ENCODE data around the gene CLDN1.
"Not testable (repeated sequence)": the region's sequence is repeated elsewhere in the genome, so short reads cannot be mapped to it uniquely, and the experiment has no call there.

CLDN1 gene

DNA sequence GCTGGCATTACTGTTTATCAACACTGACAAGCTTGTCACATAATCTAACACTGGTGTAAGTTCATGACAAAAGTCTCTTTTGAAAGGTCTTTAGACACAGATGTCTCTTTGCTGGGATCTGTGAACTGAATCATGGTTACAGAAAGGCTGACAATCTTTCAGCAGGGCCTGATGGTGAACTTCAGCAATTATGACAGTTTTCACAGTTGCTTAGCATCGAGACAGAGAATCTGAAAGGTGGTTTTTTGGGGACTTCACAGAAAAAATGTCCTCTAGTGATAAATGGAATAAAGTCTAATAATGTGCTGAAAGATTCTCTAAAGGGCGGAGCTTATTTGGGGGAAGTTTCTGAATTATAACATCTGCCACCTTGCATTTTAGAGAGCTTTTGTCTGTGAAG is 32.3 kb downstream of the CLDN1 start:
- FAIRE-seq = no peak

GRCh38 chr3:190288836-190289235 is 33.4 kb downstream of the CLDN1 start:
- FAIRE-seq = no peak

DNA sequence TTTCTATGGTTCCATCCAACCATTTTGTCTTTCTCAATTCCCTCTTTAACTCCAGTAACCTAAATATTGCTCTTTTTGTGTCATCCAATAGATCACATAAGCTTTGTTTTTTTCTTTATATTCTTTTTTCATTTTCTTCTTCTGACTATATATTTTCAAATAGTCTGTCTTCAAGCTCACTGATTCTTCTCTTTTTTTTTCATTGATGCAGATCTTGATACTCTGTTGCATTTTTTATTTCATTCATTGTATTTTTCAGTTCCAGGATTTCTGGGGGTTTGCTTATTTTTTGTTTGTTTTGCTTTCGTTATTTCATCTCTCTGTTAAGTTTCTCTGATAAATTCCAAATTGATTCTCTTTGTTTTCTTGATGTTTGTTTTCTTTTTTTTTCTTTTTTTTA is 36.2 kb downstream of the CLDN1 start:
- peak; percentile 80 for FAIRE-seq

DNA sequence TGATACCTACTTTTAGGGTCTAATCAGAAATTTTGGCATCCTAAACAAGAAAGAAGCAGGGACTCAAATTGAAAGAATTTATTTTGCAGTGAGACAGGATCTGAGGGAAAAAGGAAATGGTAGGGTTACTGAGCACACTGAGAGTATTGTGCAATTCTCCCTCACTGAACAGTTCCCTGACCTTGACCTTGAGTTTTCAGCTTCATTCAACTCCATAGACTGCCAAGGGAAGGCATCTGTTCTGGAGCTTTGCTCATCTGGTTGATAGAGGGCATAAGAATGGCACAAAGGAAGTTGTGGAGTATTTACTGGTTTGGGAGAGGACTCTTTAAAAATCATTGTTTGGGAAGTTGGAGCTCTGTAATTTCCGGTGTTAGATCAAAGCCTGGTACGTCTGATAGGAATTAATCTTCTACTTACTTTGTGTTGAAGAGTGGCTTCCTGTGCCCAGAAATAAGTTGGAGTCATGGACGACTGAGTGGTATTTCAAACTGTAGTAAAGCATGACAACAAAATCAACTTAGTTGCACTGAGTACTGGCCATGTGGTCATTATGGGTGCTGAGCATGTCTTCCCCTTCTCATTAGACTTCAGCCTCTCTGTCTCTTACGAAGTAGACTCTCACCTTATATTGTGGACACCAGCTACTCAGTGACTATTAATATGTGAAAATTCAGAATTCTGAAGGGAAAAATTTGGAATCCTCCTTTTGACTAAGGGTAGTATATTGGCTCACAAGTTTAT is 40.8 kb downstream of the CLDN1 start:
- FAIRE-seq = no peak

- FAIRE-seq = no peak
Measured at GRCh38 chr3:190279690-190280089, 42.6 kb downstream of the CLDN1 start.

GRCh38 chr3:190272747-190273146 is 49.5 kb downstream of the CLDN1 start:
- no peak for FAIRE-seq

GRCh38 chr3:190269101-190269500 is 53.1 kb downstream of the CLDN1 start:
- FAIRE-seq = peak; percentile 31

- not testable (repeated sequence) for FAIRE-seq
Measured at GRCh38 chr3:190267464-190267863, 54.8 kb downstream of the CLDN1 start.

- no peak for FAIRE-seq
Measured at GRCh38 chr3:190266913-190267290, 55.3 kb downstream of the CLDN1 start.

- no peak for FAIRE-seq
Measured at GRCh38 chr3:190266265-190266912, 55.9 kb downstream of the CLDN1 start.

DNA sequence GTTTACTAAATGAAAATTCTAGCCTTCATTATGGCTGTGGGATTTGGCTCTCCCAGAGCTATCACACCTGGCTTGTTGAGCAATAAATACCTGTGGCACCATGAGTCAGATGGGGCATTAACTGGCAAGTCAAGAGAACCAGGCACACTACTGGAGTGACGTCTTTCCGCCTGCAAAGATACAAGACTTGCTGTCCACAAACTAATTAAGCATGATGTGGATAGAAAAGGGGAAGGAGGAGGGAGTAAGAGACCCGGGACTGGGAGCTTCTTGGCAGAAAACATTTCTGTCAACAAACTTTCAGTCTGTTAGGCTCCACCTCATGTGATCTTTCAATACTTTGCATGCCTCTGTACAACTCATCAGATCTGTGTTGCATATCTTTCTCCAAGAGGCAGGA is 56.5 kb downstream of the CLDN1 start:
- FAIRE-seq = no peak

DNA sequence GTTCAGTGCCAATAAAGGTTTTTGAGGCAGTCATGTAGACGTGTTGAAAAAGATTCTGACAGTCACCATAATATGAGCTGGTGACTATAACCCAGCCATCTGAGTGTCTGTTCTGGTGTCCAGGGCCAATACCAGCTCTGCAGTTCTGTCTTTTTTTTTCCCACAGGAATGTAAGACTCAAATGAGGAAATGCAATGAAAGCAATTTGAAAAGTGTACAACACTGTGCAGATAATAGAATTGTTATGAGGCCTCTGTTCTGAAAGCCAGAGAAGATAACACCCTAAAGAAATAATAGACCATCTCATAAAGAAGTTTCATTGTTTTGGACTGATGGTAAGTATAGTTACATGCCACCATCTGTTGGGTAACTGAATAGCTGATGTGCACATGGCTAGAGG is 57.1 kb downstream of the CLDN1 start:
- FAIRE-seq = no peak

DNA sequence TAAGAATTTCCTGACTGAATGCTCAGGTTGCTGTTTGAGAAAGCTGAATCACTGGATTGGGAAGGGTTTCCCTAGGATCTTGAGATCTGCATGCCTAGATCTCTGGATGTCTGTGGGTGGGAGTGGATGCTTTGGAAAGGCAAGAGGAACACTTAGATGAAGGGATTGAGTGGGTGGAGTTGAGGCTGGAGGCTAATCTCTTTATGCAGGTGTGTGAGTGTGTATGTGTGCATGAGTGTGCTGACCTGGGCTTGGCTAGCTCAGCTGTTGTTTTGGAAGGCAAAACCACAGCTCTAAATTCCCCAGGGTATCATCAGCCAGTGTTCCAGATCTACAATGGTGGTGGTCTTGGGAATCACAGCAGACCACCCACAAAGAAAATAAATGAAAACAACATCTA is 60.5 kb downstream of the CLDN1 start:
- FAIRE-seq = no peak

GRCh38 chr3:190261015-190261414 is 61.2 kb downstream of the CLDN1 start:
- peak; percentile 63 for FAIRE-seq

- no peak for FAIRE-seq
Measured at GRCh38 chr3:190260301-190260700, 61.9 kb downstream of the CLDN1 start.

DNA sequence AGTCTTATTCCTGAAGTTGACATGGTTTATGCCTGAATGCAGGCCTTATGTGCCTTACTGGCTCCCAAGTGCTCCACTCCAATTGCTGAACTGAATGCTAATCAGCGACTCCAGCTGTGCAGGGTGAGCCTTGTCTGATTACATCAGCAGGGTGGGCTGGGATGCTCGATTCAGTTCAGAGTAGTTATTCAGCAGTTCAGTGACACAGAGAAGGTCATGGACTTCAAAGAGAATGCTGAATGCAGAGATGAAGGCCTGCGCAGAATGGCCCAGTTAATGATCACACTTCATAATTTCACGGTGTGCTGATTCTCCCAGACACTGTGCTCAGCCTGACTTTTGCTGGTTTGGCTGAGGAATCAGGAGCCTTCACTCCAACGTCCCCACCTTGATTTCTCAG is 63.6 kb downstream of the CLDN1 start:
- no peak for FAIRE-seq

Measured in endometrium (tissue), 2 donors.